Measurements from ENCODE around the gene GSTO1. TPM values are rescaled to one million over a fixed set of nuclear protein-coding genes. Genes with fewer than 3 reads are reported as not detected.

The GSTO1 gene
- total and polyA plus RNA-seq, 3 donors from 2014 or later: 10.0 to 35.2 (median 16.4) TPM

GRCh38 chr10:104218751-104219150 lies 35.9 kb upstream of the GSTO1 start:
- Histone ChIP-seq H3K4me3 (no peak overlapping the region), H3K27ac (no peak overlapping the region), H3K36me3 (ENCODE audit: low read depth, missing control alignments) (no peaks in the 10 kb centered on the region), H3K27me3 (no peaks in the 10 kb centered on the region), H3K4me1 (no peaks in the 10 kb centered on the region), H3K9me3 (no peaks in the 10 kb centered on the region)
- intact Hi-C loops (cut with DNase I; ENCODE audit: low total_unique reads): no loop called here
- whole genome bisulfite sequencing, 2 donors: 79 to 80% methylated on average over 7 of the region's 7 CpGs
- no peak for DNase-seq
- TF ChIP-seq POLR2A (IDR thresholded peaks at IDR 0.05) (no peak), CTCF (IDR thresholded peaks at IDR 0.05) (no peak)

- Histone ChIP-seq H3K4me3 (no peak overlapping the region), H3K36me3 (ENCODE audit: low read depth, missing control alignments) (no peaks in the 10 kb centered on the region), H3K9me3 (no peaks in the 10 kb centered on the region), H3K4me1 (no peaks in the 10 kb centered on the region), H3K27ac (no peak overlapping the region), H3K27me3 (no peaks in the 10 kb centered on the region)
- DNase-seq: no peak
- 65 to 69% methylated on average over 2 of the region's 2 CpGs for WGBS, 2 donors
- no peak for TF ChIP-seq CTCF (IDR thresholded peaks at IDR 0.05)
- TF ChIP-seq POLR2A (IDR thresholded peaks at IDR 0.05): no peak
- intact Hi-C loops (cut with DNase I; ENCODE audit: low total_unique reads): no loop called here
Measured at GRCh38 chr10:104220522-104220921, 34.2 kb upstream of the GSTO1 start.

GRCh38 chr10:104223304-104223703 lies 31.4 kb upstream of the GSTO1 start:
- TF ChIP-seq POLR2A (IDR thresholded peaks at IDR 0.05): no peak
- no peak overlapping the region for H3K27ac ChIP-seq
- H3K27me3 ChIP-seq: no peaks in the 10 kb centered on the region
- H3K9me3 ChIP-seq: no peaks in the 10 kb centered on the region
- intact Hi-C loops (cut with DNase I; ENCODE audit: low total_unique reads): no loop called here
- no peak overlapping the region for H3K4me3 ChIP-seq
- DNase-seq: no peak
- H3K4me1 ChIP-seq: no peaks in the 10 kb centered on the region
- H3K36me3 ChIP-seq (ENCODE audit: low read depth, missing control alignments): no peaks in the 10 kb centered on the region

GRCh38 chr10:104230490-104230889 lies 24.2 kb upstream of the GSTO1 start:
- Histone ChIP-seq H3K4me3 (no peak overlapping the region), H3K27ac (no peak overlapping the region), H3K27me3 (no peaks in the 10 kb centered on the region), H3K36me3 (ENCODE audit: low read depth, missing control alignments) (no peaks in the 10 kb centered on the region), H3K9me3 (no peaks in the 10 kb centered on the region), H3K4me1 (peaks cover 6% of the 10 kb centered on the region)
- 81 to 84% methylated on average over 4 of the region's 4 CpGs for WGBS, 2 donors
- intact Hi-C loops (cut with DNase I; ENCODE audit: low total_unique reads): loop anchor here (5.0 kb wide), 1 partner anchor 108 kb away; the partner anchor contains the start of gene SFR1
- no peak for TF ChIP-seq POLR2A (IDR thresholded peaks at IDR 0.05)
- no peak for TF ChIP-seq CTCF (IDR thresholded peaks at IDR 0.05)
- no peak for DNase-seq

- peak; percentile 99 for DNase-seq
- TF ChIP-seq CTCF (IDR thresholded peaks at IDR 0.05): no peak
- no peak for TF ChIP-seq POLR2A (IDR thresholded peaks at IDR 0.05)
- Histone ChIP-seq H3K4me1 (peaks cover 6% of the 10 kb centered on the region), H3K9me3 (no peaks in the 10 kb centered on the region), H3K27ac (peak within 1 kb of the TSS; percentile 64 to 73), H3K4me3 (peak within 1 kb of the TSS; percentile 78 to 95), H3K36me3 (ENCODE audit: low read depth, missing control alignments) (no peaks in the 10 kb centered on the region), H3K27me3 (no peaks in the 10 kb centered on the region)
- WGBS, 2 donors: 0 to 1% methylated on average over 22 to 57 of the region's 60 CpGs
- intact Hi-C loops (cut with DNase I; ENCODE audit: low total_unique reads): loop anchor here (5.0 kb wide), 1 partner anchor 110 kb away; the partner anchor contains the start of gene SFR1
Measured at GRCh38 chr10:104231784-104232612, 22.7 kb upstream of the GSTO1 start, which contains the start of gene CFAP43. CFAP43 (minus strand) TSS chr10:104232364; CDS start chr10:104232246, 118 bp downstream.

Data from testis (tissue), 3 donors.